A549 treated with CpdA at 1 μM for 4 hours (cell line): ENCODE data around the gene EBPL. TPM values are rescaled to one million over a fixed set of nuclear protein-coding genes. Genes with fewer than 3 reads are reported as not detected.

Experiments used
- total RNA-seq: library from RNA; stranded (reverse); fragments of 200-300 nt; extraction: Qiagen RNA extraction; gene quantifications from 5 replicates; pipeline ENCODE4 v1.2.3, GENCODE V29; 2022; ENCODE audit warnings: low read depth

Gene EBPL
- total RNA-seq = 44.7 to 69.3 TPM (median 64.9 TPM) in 5 replicates

DNA sequence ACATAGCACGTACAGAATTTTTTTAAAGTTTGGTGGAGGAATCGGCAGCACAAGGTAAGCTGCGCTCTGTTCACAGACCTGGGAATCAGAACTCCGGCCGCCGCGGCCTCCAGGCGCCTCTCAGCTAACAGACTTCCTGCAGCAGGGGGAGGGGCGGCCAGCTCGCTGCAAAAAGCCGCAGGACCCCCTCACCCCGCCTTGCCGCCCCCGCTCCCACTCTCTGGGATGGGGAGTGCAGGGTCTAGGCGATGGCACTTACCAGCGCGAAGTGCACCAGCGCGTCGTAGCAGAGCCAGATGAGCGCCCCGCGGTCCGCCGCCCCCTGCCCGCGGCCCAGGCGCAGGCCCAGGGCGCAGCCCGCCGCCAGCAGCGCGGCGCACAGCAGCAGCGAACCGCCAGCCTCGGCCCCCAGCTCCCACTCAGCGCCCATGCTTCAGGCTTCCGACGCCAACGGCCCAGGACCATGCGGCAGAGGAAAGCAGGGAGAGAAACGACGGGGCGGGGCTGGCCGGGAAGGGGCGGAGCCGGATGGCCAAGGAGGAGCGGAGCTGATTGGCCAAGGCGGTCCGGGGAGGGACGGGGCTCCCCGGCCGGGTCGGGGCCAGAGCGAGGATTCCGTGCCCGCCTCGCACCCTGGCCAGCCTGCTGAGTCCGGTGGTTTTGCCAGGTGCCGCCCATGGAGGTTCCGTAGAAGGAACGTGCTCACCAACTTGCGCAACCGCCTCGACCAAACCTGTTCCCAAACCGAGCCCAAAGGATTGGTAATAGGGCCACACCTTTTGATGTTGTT is at the start of gene EBPL:
TSS of gene EBPL (minus strand) at position 492 of the 790 bp plus-strand sequence. CDS start at position 430, 62 bp downstream.

DNA sequence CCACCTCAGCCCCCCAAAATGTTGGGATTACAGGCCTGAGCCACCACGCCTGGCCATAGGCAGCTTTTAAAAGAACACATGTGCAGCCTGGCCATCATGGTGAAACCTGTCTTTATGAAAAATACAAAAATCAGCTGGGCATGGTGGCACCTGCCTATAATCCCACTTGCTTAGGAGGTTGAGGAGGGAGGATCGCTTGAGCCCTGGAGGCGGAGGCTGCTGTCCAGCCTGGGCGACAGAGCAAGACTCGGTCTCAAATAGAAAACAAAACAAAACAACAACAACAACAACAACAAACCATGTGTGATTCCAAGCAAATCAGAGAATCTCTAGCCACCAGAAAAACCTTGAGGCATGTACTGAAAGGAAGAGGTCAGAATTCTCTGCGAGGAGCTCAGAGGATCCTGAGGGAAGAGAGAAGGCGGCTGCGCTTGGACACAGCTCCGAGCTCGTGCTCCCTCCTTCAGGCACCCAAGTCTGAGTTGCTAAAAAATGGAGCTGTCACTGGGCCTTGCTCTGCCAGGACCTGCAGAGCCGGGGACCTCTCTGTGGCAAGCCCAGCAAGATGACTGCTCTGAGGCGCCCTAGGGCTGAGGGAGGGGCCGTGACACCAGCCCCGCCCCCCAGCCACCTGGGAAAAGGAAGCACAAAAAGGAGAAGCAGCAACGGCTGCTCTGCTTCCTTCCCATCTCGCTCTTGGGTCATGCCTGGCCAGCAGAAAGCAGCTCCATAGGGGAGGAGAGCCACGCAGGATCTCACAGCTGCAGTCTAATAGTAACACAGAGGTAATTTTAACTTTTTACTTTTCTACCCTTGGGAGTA is 63.2 kb downstream of the EBPL start, which contains the start of gene ARL11:
TSS of gene ARL11 (plus strand) at position 677 of the 822 bp plus-strand sequence. CDS start 1,941 bp downstream, outside the sequence.

Other genes starting within 250 kb of the EBPL start
- gene CAB39L, start 247.4 kb downstream of the EBPL start, total RNA-seq = 2.0 to 2.4 TPM (median 2.2 TPM) in 5 replicates
- 1.6 to 2.1 TPM (median 1.9 TPM) in 5 replicates for gene SETDB2, start 247.2 kb downstream of the EBPL start, total RNA-seq
- gene PHF11, start 195.5 kb downstream of the EBPL start, total RNA-seq = 6.4 to 8.1 TPM (median 7.0 TPM) in 5 replicates
- gene RCBTB1, start 105.9 kb downstream of the EBPL start, total RNA-seq = 8.2 to 10.1 TPM (median 9.0 TPM) in 5 replicates
- gene ARL11, start 63.0 kb downstream of the EBPL start, total RNA-seq = not detected in 5 replicates
- 23.9 to 28.0 TPM (median 25.0 TPM) in 5 replicates for gene KPNA3, start 101.2 kb upstream of the EBPL start, total RNA-seq
- 7.7 to 9.9 TPM (median 8.1 TPM) in 5 replicates for gene SPRYD7, start 244.9 kb upstream of the EBPL start, total RNA-seq